Vagina (tissue), 2 donors: ENCODE measurements around the gene GPR176. TPM values are rescaled to one million over a fixed set of nuclear protein-coding genes. Genes with fewer than 3 reads are reported as not detected.

ENCODE experiments used
- DNase-seq, 2 donors: peaks; one replicate each; pipeline ENCODE4 v3.0.0-alpha.2; 2017; ENCODE audit errors: extremely low spot score in 2 of 2
- H3K27ac ChIP-seq: fragments of 200-600 bp; sonication (generic); one replicate; pipeline ENCODE4 v1.5.1; 2019
- H3K27me3 ChIP-seq: fragments of 200-600 bp; sonication (generic); one replicate; pipeline ENCODE4 v1.5.1; 2019
- H3K36me3 ChIP-seq, 2 donors: fragments of 200-600 bp; sonication (generic); one replicate each; pipeline ENCODE4 v1.5.1; 2017 to 2019
- H3K4me1 ChIP-seq: fragments of 200-600 bp; sonication (generic); one replicate; pipeline ENCODE4 v1.5.1; 2019
- H3K4me3 ChIP-seq, 2 donors: fragments of 200-600 bp; sonication (generic); 1 replicate in 1 of 2; 2 replicates in 1 of 2; pipeline ENCODE4 v1.5.1; 2016 to 2019
- H3K9me3 ChIP-seq: fragments of 200-600 bp; sonication (generic); one replicate; pipeline ENCODE4 v1.5.1; 2019
- POLR2A ChIP-seq, 2 donors: fragments of 450-650 bp; IDR thresholded peaks; one replicate each; pipeline ENCODE4 v1.6.1; 2017; ENCODE audit warnings: antibody characterized with exemption in 2 of 2, mild to moderate bottlenecking in 2 of 2, moderate library complexity in 2 of 2
- POLR2AphosphoS5 ChIP-seq, 2 donors: sonication (generic); formaldehyde crosslinking; IDR thresholded peaks; one replicate each; pipeline ENCODE4 v1.9.0; 2017; ENCODE audit warnings: antibody characterized with exemption in 2 of 2, mild to moderate bottlenecking in 2 of 2, low read depth in 1 of 2; ENCODE audit not compliant: insufficient read depth in 1 of 2
- intact Hi-C: fragments of 100-400 bp; cut with DNase I; formaldehyde crosslinking; loops from one replicate; pipeline ENCODE4 v1.15.1; 2023
- total RNA-seq: library from RNA; depleted of rRNA; stranded (reverse); fragments of >200 nt; gene quantifications from one replicate; pipeline ENCODE4 v1.2.3, GENCODE V29; 2016
- TF ChIP-seq, protein P1 (sequence below), 3 experiments: fragments of 450-650 bp in 2 of 3; fragments of 200-600 bp in 1 of 3; sonication (generic) in 1 of 3; IDR thresholded peaks; one replicate each; pipeline ENCODE4 v1.5.1; 2017 to 2019; ENCODE audit warnings: antibody characterized with exemption in 3 of 3, mild to moderate bottlenecking in 2 of 3, moderate library complexity in 2 of 3

The GPR176 gene
- total RNA-seq, 1 donor from 2014 or later, result 5.4 TPM

DNA sequence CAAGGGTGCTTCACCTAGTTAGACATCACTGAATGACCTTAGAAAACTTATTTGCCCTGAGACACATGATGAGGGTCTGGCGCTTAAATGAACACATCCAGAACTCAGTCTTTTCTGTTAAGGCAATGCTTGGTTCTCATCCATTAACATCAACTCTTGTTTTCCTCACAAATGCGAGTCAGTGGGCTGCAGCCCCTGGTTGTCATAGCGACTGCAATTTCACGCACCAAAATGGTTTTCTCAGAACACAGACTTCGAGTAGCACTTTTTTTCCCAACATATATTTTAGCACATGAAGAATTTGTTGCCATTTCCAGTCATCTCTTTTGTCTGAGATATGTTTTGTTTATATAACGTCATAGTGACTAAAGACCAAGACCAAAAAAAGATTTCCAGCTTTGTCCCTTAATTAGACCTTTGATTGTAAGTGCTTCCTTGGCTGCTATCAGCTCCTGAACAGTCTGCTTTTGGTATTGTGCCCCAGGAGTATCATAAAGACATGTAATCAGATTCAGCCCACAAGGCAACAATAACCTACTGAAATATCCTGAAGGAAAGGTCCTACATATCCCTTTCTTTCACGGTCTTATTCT is 68.5 kb downstream of the GPR176 start:
- peaks cover 10% of the 10 kb centered on the region for H3K4me1 ChIP-seq
- no peak for DNase-seq
- H3K9me3 ChIP-seq, result no peaks in the 10 kb centered on the region
- TF ChIP-seq, protein P1, sequence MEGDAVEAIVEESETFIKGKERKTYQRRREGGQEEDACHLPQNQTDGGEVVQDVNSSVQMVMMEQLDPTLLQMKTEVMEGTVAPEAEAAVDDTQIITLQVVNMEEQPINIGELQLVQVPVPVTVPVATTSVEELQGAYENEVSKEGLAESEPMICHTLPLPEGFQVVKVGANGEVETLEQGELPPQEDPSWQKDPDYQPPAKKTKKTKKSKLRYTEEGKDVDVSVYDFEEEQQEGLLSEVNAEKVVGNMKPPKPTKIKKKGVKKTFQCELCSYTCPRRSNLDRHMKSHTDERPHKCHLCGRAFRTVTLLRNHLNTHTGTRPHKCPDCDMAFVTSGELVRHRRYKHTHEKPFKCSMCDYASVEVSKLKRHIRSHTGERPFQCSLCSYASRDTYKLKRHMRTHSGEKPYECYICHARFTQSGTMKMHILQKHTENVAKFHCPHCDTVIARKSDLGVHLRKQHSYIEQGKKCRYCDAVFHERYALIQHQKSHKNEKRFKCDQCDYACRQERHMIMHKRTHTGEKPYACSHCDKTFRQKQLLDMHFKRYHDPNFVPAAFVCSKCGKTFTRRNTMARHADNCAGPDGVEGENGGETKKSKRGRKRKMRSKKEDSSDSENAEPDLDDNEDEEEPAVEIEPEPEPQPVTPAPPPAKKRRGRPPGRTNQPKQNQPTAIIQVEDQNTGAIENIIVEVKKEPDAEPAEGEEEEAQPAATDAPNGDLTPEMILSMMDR (IDR thresholded peaks at IDR 0.05), result no peak
- TF ChIP-seq POLR2A (IDR thresholded peaks at IDR 0.05), result no peak
- H3K27ac ChIP-seq, result no peak overlapping the region
- no peaks in the 10 kb centered on the region for H3K27me3 ChIP-seq
- H3K4me3 ChIP-seq, result no peak overlapping the region
- intact Hi-C loops, result no loop called here
- H3K36me3 ChIP-seq, result no peaks in the 10 kb centered on the region

DNA sequence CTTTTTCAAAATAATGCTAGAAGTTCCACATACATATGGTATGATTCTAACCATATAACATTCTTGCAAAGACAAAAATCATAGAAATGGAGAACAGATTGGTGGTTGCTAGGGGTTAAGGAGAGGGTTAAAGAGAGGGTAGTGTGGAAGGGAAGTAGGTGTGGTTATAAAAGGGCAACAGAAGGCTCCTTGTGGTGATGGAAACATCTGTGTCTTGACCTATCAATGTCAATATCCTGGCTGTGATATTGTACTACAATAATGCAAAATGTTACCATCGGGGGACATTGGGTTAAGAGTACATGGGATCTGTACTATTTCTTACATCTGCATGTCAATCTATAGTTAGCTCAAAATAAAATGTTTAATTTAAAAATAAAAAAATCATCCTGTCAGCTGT is 69.6 kb downstream of the GPR176 start:
- no peaks in the 10 kb centered on the region for H3K36me3 ChIP-seq
- no peaks in the 10 kb centered on the region for H3K27me3 ChIP-seq
- peaks cover 10% of the 10 kb centered on the region for H3K4me1 ChIP-seq
- no peak overlapping the region for H3K4me3 ChIP-seq
- H3K9me3 ChIP-seq, result no peaks in the 10 kb centered on the region
- TF ChIP-seq POLR2A (IDR thresholded peaks at IDR 0.05) (no peak), POLR2AphosphoS5 (IDR thresholded peaks at IDR 0.05; ENCODE audit: insufficient read depth in 1 of 2, low read depth in 1 of 2) (no peak)
- TF ChIP-seq, protein P1 (IDR thresholded peaks at IDR 0.05), result no peak
- H3K27ac ChIP-seq, result no peak overlapping the region
- DNase-seq, result no peak
- intact Hi-C loops, result no loop called here

DNA sequence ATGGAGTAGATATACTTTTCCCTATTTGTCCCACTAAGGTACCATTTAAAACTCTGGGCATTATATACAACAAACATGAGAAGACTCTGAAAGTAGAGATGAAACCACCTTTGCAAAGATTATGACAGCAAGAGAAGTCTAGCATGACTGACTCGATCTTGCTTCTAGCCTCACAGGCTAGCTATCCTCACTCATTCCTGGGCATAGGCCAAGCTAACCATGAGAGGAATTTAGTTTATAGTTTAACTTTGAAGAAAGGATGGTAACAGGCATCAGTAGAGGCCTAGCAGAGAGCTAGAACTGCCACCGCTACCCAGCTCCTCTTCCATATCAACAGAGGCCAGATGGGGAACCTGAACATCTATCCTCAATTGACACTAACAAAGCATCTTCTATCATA is 74.0 kb downstream of the GPR176 start:
- TF ChIP-seq POLR2A (IDR thresholded peaks at IDR 0.05), result no peak
- no peaks in the 10 kb centered on the region for H3K9me3 ChIP-seq
- DNase-seq, result no peak
- H3K36me3 ChIP-seq, result no peaks in the 10 kb centered on the region
- no peak overlapping the region for H3K27ac ChIP-seq
- H3K4me1 ChIP-seq, result no peaks in the 10 kb centered on the region
- no peak overlapping the region for H3K4me3 ChIP-seq
- intact Hi-C loops, result no loop called here
- H3K27me3 ChIP-seq, result no peaks in the 10 kb centered on the region

DNA sequence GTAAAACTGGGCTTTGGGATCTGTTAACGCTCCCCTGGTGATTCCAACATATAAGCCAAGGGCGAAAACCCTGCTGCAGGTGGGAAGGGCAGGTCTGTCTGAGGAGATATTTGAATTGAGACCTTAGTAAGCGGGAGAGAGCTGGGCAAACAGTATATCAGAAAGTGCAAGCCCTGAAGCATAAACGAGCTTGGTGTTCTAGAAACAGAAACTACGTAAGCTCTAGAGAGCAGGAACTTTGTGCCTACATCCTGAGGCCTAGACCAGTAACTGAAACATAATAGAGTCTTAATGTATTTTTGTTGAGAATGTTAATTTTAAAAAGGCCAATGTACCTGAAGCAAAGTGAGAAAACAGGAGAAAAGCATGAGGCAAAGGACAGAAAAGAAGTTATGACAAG is 74.5 kb downstream of the GPR176 start:
- DNase-seq, result no peak
- H3K4me1 ChIP-seq, result no peaks in the 10 kb centered on the region
- no peaks in the 10 kb centered on the region for H3K9me3 ChIP-seq
- H3K4me3 ChIP-seq, result no peak overlapping the region
- intact Hi-C loops, result no loop called here
- no peaks in the 10 kb centered on the region for H3K36me3 ChIP-seq
- TF ChIP-seq, protein P1 (IDR thresholded peaks at IDR 0.05), result no peak
- TF ChIP-seq POLR2AphosphoS5 (IDR thresholded peaks at IDR 0.05; ENCODE audit: insufficient read depth in 1 of 2, low read depth in 1 of 2) (no peak), POLR2A (IDR thresholded peaks at IDR 0.05) (no peak)
- no peak overlapping the region for H3K27ac ChIP-seq
- no peaks in the 10 kb centered on the region for H3K27me3 ChIP-seq

DNA sequence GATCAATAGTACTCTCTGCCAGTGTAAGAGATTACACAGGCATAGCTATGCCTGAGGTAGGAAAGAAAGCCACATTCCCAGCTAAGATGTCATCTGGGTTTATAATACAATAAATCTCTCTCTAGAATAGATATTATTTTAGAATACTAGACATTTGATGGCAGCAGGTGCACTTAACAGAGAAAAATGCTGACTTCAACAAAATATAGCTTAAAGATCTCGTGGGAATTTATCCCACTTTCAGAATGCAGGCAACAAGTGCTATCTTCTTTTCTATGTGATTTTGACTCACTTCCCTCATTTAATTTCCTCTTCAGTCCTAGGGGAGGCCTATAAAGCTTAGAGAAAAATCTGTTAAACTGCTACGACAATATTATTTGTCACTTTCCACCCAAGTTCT is 76.5 kb downstream of the GPR176 start:
- no peak for TF ChIP-seq POLR2AphosphoS5 (IDR thresholded peaks at IDR 0.05; ENCODE audit: insufficient read depth in 1 of 2, low read depth in 1 of 2)
- TF ChIP-seq POLR2A (IDR thresholded peaks at IDR 0.05), result no peak
- TF ChIP-seq, protein P1 (IDR thresholded peaks at IDR 0.05), result no peak
- Histone ChIP-seq H3K36me3 (no peaks in the 10 kb centered on the region), H3K4me1 (no peaks in the 10 kb centered on the region), H3K27ac (no peak overlapping the region), H3K4me3 (no peak overlapping the region), H3K27me3 (no peaks in the 10 kb centered on the region), H3K9me3 (no peaks in the 10 kb centered on the region)
- intact Hi-C loops, result no loop called here
- DNase-seq, result no peak
